Measurements from ENCODE around the gene CAV3.
A peak's percentile ranks its signal among the peaks of the same experiment; 100 is the strongest.

CAV3 gene

GRCh38 chr3:8736436-8736835, 2.8 kb downstream of the CAV3 start:
- DNase-seq = no peak

GRCh38 chr3:8737301-8737700, 3.7 kb downstream of the CAV3 start:
- DNase-seq = no peak

- no peak for DNase-seq
These were observed 4.2 kb downstream of the CAV3 start for GRCh38 chr3:8737823-8738222.

- no peak for DNase-seq
These were observed 5.0 kb downstream of the CAV3 start for GRCh38 chr3:8738639-8739038.

GRCh38 chr3:8739757-8740504, 6.3 kb downstream of the CAV3 start:
- peak; percentile 3 for DNase-seq

- DNase-seq = no peak
These were observed 8.1 kb downstream of the CAV3 start for GRCh38 chr3:8741581-8742261.

- no peak for DNase-seq
These were observed 9.5 kb downstream of the CAV3 start for GRCh38 chr3:8743021-8743601.

- no peak for DNase-seq
These were observed 10.3 kb downstream of the CAV3 start for GRCh38 chr3:8743911-8744310.

GRCh38 chr3:8745619-8746370, 12.2 kb downstream of the CAV3 start:
- no peak for DNase-seq

- no peak for DNase-seq
These were observed 13.3 kb downstream of the CAV3 start for GRCh38 chr3:8746780-8747345.

GRCh38 chr3:8749316-8749715, 15.7 kb downstream of the CAV3 start:
- DNase-seq = no peak

- no peak for DNase-seq
These were observed 19.2 kb downstream of the CAV3 start for GRCh38 chr3:8752832-8753231.

- DNase-seq = no peak
These were observed 21.5 kb downstream of the CAV3 start for GRCh38 chr3:8755097-8755496.

- no peak for DNase-seq
These were observed 22.1 kb downstream of the CAV3 start for GRCh38 chr3:8755564-8756237.

- no peak for DNase-seq
These were observed 23.1 kb downstream of the CAV3 start for GRCh38 chr3:8756671-8757070.

GRCh38 chr3:8757551-8758518, 24.2 kb downstream of the CAV3 start:
- DNase-seq = no peak

GRCh38 chr3:8759038-8759707, 25.6 kb downstream of the CAV3 start:
- no peak for DNase-seq

- no peak for DNase-seq
These were observed 26.5 kb downstream of the CAV3 start for GRCh38 chr3:8760091-8760490.

- DNase-seq = no peak
These were observed 26.9 kb downstream of the CAV3 start for GRCh38 chr3:8760506-8760905.

- no peak for DNase-seq
These were observed 28.3 kb downstream of the CAV3 start for GRCh38 chr3:8761866-8762265.
